H1 (cell line): ENCODE results near the gene MYBPC1. TPM values are rescaled to one million over a fixed set of nuclear protein-coding genes. Genes with fewer than 3 reads are reported as not detected.

ENCODE experiments used
- CTCF ChIA-PET: fragments of 300-600 bp; sonication (Branson Sonifier 250); formaldehyde crosslinking; loops from one replicate; lab custom pipeline; 2021; ENCODE audit not compliant: partially characterized antibody; lab: Charles Lee
- POLR2A ChIA-PET: fragments of 300-600 bp; sonication (Branson Sonifier 250); formaldehyde crosslinking; loops from one replicate; lab custom pipeline; 2021; ENCODE audit warnings: inconsistent platforms; ENCODE audit not compliant: partially characterized antibody; lab: Charles Lee
- DNase-seq, 2 experiments: peaks; one replicate each; pipeline versions ENCODE4 v3.0.0 to v3.0.0-alpha.2; 2010 to 2022; ENCODE audit warnings: low spot score in 2 of 2, low read depth in 1 of 2, mixed read lengths in 1 of 2
- FAIRE-seq: peaks from 2 replicates; lab custom pipeline; 2011; peaks lifted over from hg19 to GRCh38; lab: Jason Lieb, UNC
- H2AFZ ChIP-seq: 2 replicates; pipeline ENCODE4 v1.8.1; 2012; ENCODE audit warnings: low read length, inconsistent platforms
- H2AK5ac ChIP-seq: 2 replicates; pipeline ENCODE4 v1.6.1; 2013; ENCODE audit warnings: low read depth, low read length
- H2BK120ac ChIP-seq: replicated peaks from 2 replicates; pipeline ENCODE3; 2013; ENCODE audit warnings: low read depth, low read length, inconsistent platforms
- H2BK12ac ChIP-seq: 2 replicates; pipeline ENCODE4 v1.6.1; 2013; ENCODE audit warnings: low read depth, low read length
- H2BK15ac ChIP-seq: 2 replicates; pipeline ENCODE4 v1.6.1; 2013; ENCODE audit warnings: low read length
- H2BK20ac ChIP-seq: 2 replicates; pipeline ENCODE4 v1.6.1; 2013; ENCODE audit warnings: low read length
- H2BK5ac ChIP-seq: 2 replicates; pipeline ENCODE4 v1.6.1; 2013; ENCODE audit warnings: low read depth, low read length
- H3K14ac ChIP-seq: 2 replicates; pipeline ENCODE4 v1.6.1; 2013; ENCODE audit warnings: inconsistent platforms; ENCODE audit not compliant: insufficient read length
- H3K18ac ChIP-seq: 2 replicates; pipeline ENCODE4 v1.6.1; 2013; ENCODE audit warnings: low read length; ENCODE audit errors: extremely low read depth
- H3K23ac ChIP-seq: 2 replicates; pipeline ENCODE4 v1.6.1; 2013; ENCODE audit warnings: inconsistent platforms; ENCODE audit not compliant: insufficient read length
- H3K23me2 ChIP-seq: 2 replicates; pipeline ENCODE4 v1.6.1; 2013; ENCODE audit warnings: low read depth, low read length
- H3K27ac ChIP-seq: 2 replicates; pipeline ENCODE4 v1.6.1; 2011; ENCODE audit warnings: low read depth, low read length, inconsistent platforms
- H3K27me3 ChIP-seq, 4 experiments: replicated peaks in 1 of 4; 1 replicate in 1 of 4; 2 replicates in 3 of 4; pipeline versions ENCODE4 v1.6.1 to v1.8.1; 2011 to 2013; ENCODE audit warnings: low read length in 3 of 4, mild to moderate bottlenecking in 3 of 4, inconsistent platforms in 2 of 4, mixed read lengths in 2 of 4, moderate library complexity in 1 of 4; ENCODE audit not compliant: control insufficient read depth in 3 of 4, insufficient read depth in 3 of 4; ENCODE audit errors: extremely low read depth in 1 of 4
- H3K36me3 ChIP-seq, 4 experiments: 2 replicates each; pipeline versions ENCODE4 v1.6.1 to v1.8.1; 2011 to 2013; ENCODE audit warnings: mild to moderate bottlenecking in 4 of 4, low read length in 3 of 4, moderate library complexity in 2 of 4, control low read depth in 1 of 4, inconsistent platforms in 1 of 4; ENCODE audit not compliant: insufficient read depth in 4 of 4, control insufficient read depth in 2 of 4
- H3K4ac ChIP-seq: replicated peaks from 2 replicates; pipeline ENCODE3; 2013; ENCODE audit warnings: low read length, low read depth, mixed read lengths, inconsistent platforms; ENCODE audit not compliant: insufficient read length
- H3K4me1 ChIP-seq, 4 experiments: replicated peaks in 1 of 4; 1 replicate in 1 of 4; 2 replicates in 3 of 4; pipeline versions ENCODE4 v1.6.1 to v1.8.1; 2011 to 2013; ENCODE audit warnings: low read length in 3 of 4, inconsistent platforms in 2 of 4, mixed read lengths in 1 of 4; ENCODE audit not compliant: insufficient read depth in 4 of 4, control insufficient read depth in 3 of 4
- H3K4me2 ChIP-seq, 2 experiments: 2 replicates each; pipeline versions ENCODE4 v1.6.1 to v1.8.1; 2011 to 2013; ENCODE audit warnings: low read depth in 2 of 2, low read length in 2 of 2, control low read depth in 1 of 2, inconsistent platforms in 1 of 2, mild to moderate bottlenecking in 1 of 2; ENCODE audit not compliant: insufficient read depth in 1 of 2
- H3K4me3 ChIP-seq, 4 experiments: fragments of 200-600, 300-600 bp in 1 of 4; sonication (generic), shearing (Covaris generic), sonication (Bioruptor Twin) in 1 of 4; 2 replicates each; pipeline versions ENCODE4 v1.5.1 to v1.8.1; 2011 to 2016; ENCODE audit warnings: low read length in 4 of 4, low read depth in 3 of 4, control low read depth in 2 of 4, inconsistent platforms in 2 of 4, mild to moderate bottlenecking in 2 of 4, mixed read lengths in 1 of 4, moderate library complexity in 1 of 4; ENCODE audit not compliant: insufficient read depth in 2 of 4; ENCODE audit errors: extremely low read depth in 1 of 4
- H3K56ac ChIP-seq: replicated peaks from 2 replicates; pipeline ENCODE3; 2013; ENCODE audit warnings: low read depth, mild to moderate bottlenecking, mixed read lengths, low read length, inconsistent platforms; ENCODE audit not compliant: insufficient read length
- H3K79me1 ChIP-seq: 2 replicates; pipeline ENCODE4 v1.6.1; 2013; ENCODE audit warnings: low read depth, low read length, control low read depth
- H3K79me2 ChIP-seq, 2 experiments: 2 replicates each; pipeline versions ENCODE4 v1.6.1 to v1.8.1; 2012 to 2013; ENCODE audit warnings: low read length in 2 of 2, mild to moderate bottlenecking in 2 of 2, inconsistent platforms in 1 of 2; ENCODE audit not compliant: insufficient read depth in 2 of 2, control insufficient read depth in 1 of 2
- H3K9ac ChIP-seq, 4 experiments: replicated peaks in 1 of 4; 1 replicate in 1 of 4; 2 replicates in 3 of 4; pipeline versions ENCODE4 v1.6.1 to v1.8.1; 2011 to 2013; ENCODE audit warnings: low read depth in 3 of 4, low read length in 3 of 4, control low read depth in 2 of 4, mild to moderate bottlenecking in 2 of 4, moderate library complexity in 2 of 4, inconsistent platforms in 1 of 4; ENCODE audit errors: extremely low read depth in 1 of 4
- H3K9me3 ChIP-seq, 2 experiments: 2 replicates each; pipeline versions ENCODE4 v1.6.1 to v1.8.1; 2012 to 2013; ENCODE audit warnings: mild to moderate bottlenecking in 2 of 2, moderate library complexity in 2 of 2, control low read depth in 1 of 2, inconsistent platforms in 1 of 2, low read depth in 1 of 2, low read length in 1 of 2, mixed read lengths in 1 of 2; ENCODE audit not compliant: insufficient read depth in 2 of 2
- H4K20me1 ChIP-seq, 2 experiments: replicated peaks in 1 of 2; 2 replicates each; pipeline versions ENCODE3 to v1.8.1; 2011 to 2013; ENCODE audit warnings: inconsistent platforms in 2 of 2, low read length in 2 of 2, mild to moderate bottlenecking in 1 of 2; ENCODE audit not compliant: insufficient read depth in 2 of 2, control insufficient read depth in 1 of 2
- H4K5ac ChIP-seq: 2 replicates; pipeline ENCODE4 v1.6.1; 2013; ENCODE audit warnings: low read length, low read depth, mixed read lengths, inconsistent platforms; ENCODE audit not compliant: insufficient read length
- H4K8ac ChIP-seq: 2 replicates; pipeline ENCODE4 v1.8.0; 2013; ENCODE audit warnings: mild to moderate bottlenecking, moderate library complexity, low read length, inconsistent platforms; ENCODE audit not compliant: insufficient read depth; ENCODE audit errors: extremely low read depth
- H4K91ac ChIP-seq: replicated peaks from 2 replicates; pipeline ENCODE3; 2013; ENCODE audit warnings: low read length, mixed read lengths, inconsistent platforms; ENCODE audit not compliant: insufficient read length
- CEBPB ChIP-seq: IDR thresholded peaks from 2 replicates; pipeline ENCODE4 v1.6.1; 2012; ENCODE audit warnings: low read depth, low read length
- CREB1 ChIP-seq: IDR thresholded peaks from 2 replicates; pipeline ENCODE4 v1.6.1; 2012; ENCODE audit warnings: inconsistent platforms
- RBBP5 ChIP-seq: IDR thresholded peaks from 2 replicates; pipeline ENCODE4 v1.7.1; 2012; ENCODE audit warnings: low read depth, mild to moderate bottlenecking, inconsistent platforms, low read length, moderate library complexity, borderline replicate concordance
- polyA plus RNA-seq, 7 experiments: library from polyadenylated mRNA; depleted of rRNA in 3 of 7; stranded (reverse) in 5 of 7; unstranded in 2 of 7; fragments of >200 nt in 5 of 7; fragments of 200-250 nt in 2 of 7; gene quantifications; 1 replicate in 5 of 7; 2 replicates in 1 of 7; 4 replicates in 1 of 7; pipeline versions ENCODE4 v1.2.1 to v1.2.3, GENCODE V29; 2011 to 2013; ENCODE audit warnings: missing spikeins in 2 of 7, mixed read lengths in 2 of 7
- total RNA-seq: library from RNA; stranded (reverse); fragmentation: NEBNext Ultra II Directional; extraction: Animal tissue kit (Norgen Biotek cat#: 25700); gene quantifications from 2 replicates; pipeline ENCODE4 v1.2.1, GENCODE V29; 2021

MYBPC1 gene
- total and polyA plus RNA-seq, 2 of the 8 experiments (the other 6 are each of a cell fraction or from before 2014, with no cell fraction given) = not detected

GRCh38 chr12:101727098-101727497 lies 132.3 kb downstream of the MYBPC1 start:
- H3K4ac ChIP-seq = no peak overlapping the region
- no peaks in the 10 kb centered on the region for H3K27me3 ChIP-seq
- no peaks in the 10 kb centered on the region for H4K20me1 ChIP-seq
- no peak overlapping the region for H3K27ac ChIP-seq
- peaks cover 0 to 3% (median 0%) of the 10 kb centered on the region in 4 experiments; a peak in 2 of 8 replicates for H3K36me3 ChIP-seq
- H3K4me1 ChIP-seq = no peaks in the 10 kb centered on the region
- H4K91ac ChIP-seq = no peak overlapping the region
- H3K4me3 ChIP-seq = no peak overlapping the region
- no peak overlapping the region for H2BK15ac ChIP-seq
- no peak overlapping the region for H4K5ac ChIP-seq
- FAIRE-seq = no peak
- H3K18ac ChIP-seq = no peak overlapping the region
- H2BK120ac ChIP-seq = no peak overlapping the region
- H3K9me3 ChIP-seq = no peaks in the 10 kb centered on the region
- H3K56ac ChIP-seq = no peak overlapping the region
- H4K8ac ChIP-seq = no peak overlapping the region
- no peak for TF ChIP-seq CREB1
- no peak for TF ChIP-seq RBBP5
- no peak for TF ChIP-seq CEBPB
- TF ChIP-seq, all 59 proteins: peak for 0
- no peak overlapping the region for H2BK12ac ChIP-seq
- no peaks in the 10 kb centered on the region for H3K23me2 ChIP-seq
- no peak for DNase-seq
- no peaks in the 10 kb centered on the region for H3K79me1 ChIP-seq
- no peak overlapping the region for H3K4me2 ChIP-seq
- H2AK5ac ChIP-seq = no peak overlapping the region
- H3K14ac ChIP-seq = no peak overlapping the region
- no peak overlapping the region for H3K23ac ChIP-seq
- CTCF ChIA-PET = interaction anchor here (0.6 kb wide), 1 partner anchor 1902 kb away, joined by 4 read pairs; no protein-coding TSS in a partner anchor
- H2BK5ac ChIP-seq = no peak overlapping the region
- H2BK20ac ChIP-seq = no peak overlapping the region
- peak overlapping the region in 1 of 4 experiments; percentile 34; a peak in 1 of 7 replicates for H3K9ac ChIP-seq
- H2AFZ ChIP-seq = no peak overlapping the region
- POLR2A ChIA-PET = no interaction called here
- H3K79me2 ChIP-seq = no peaks in the 10 kb centered on the region
